Ishikawa (cell line): ENCODE measurements around the gene C10orf53.

ENCODE experiments used
- CEBPB ChIP-seq: IDR thresholded peaks from 2 replicates; pipeline ENCODE4 v1.6.1; 2012
- CREB1 ChIP-seq: IDR thresholded peaks from 2 replicates; pipeline ENCODE4 v1.6.1; 2012; ENCODE audit warnings: low read depth
- EGR1 ChIP-seq: IDR thresholded peaks from 2 replicates; pipeline ENCODE4 v1.6.1; 2012
- EP300 ChIP-seq: IDR thresholded peaks from 2 replicates; pipeline ENCODE4 v1.6.1; 2012; ENCODE audit warnings: borderline replicate concordance
- FOXM1 ChIP-seq: IDR thresholded peaks from 2 replicates; pipeline ENCODE4 v1.6.1; 2012; ENCODE audit warnings: low read depth, borderline replicate concordance
- NFIC ChIP-seq: IDR thresholded peaks from 2 replicates; pipeline ENCODE4 v1.6.1; 2012
- RAD21 ChIP-seq: IDR thresholded peaks from 2 replicates; pipeline ENCODE4 v1.6.1; 2012; ENCODE audit warnings: low read depth
- TAF1 ChIP-seq: IDR thresholded peaks from 2 replicates; pipeline ENCODE4 v1.6.1; 2012; ENCODE audit warnings: low read depth, mild to moderate bottlenecking
- TCF12 ChIP-seq: IDR thresholded peaks from 2 replicates; pipeline ENCODE4 v1.6.1; 2012; ENCODE audit warnings: low read depth
- TEAD4 ChIP-seq: IDR thresholded peaks from 2 replicates; pipeline ENCODE4 v1.6.1; 2012
- YY1 ChIP-seq: IDR thresholded peaks from 2 replicates; pipeline ENCODE4 v1.6.1; 2012; ENCODE audit warnings: low read depth
- ZBTB7A ChIP-seq: IDR thresholded peaks from 2 replicates; pipeline ENCODE4 v1.6.1; 2012; ENCODE audit warnings: low read depth
- TF ChIP-seq, protein P1 (sequence below): IDR thresholded peaks from 2 replicates; pipeline ENCODE4 v1.6.1; 2012
- TF ChIP-seq, protein P2 (sequence below): IDR thresholded peaks from 2 replicates; pipeline ENCODE4 v1.6.1; 2012; ENCODE audit warnings: low read depth, mild to moderate bottlenecking
- TF ChIP-seq, protein P3 (sequence below): IDR thresholded peaks from 2 replicates; pipeline ENCODE4 v1.6.1; 2012

Gene C10orf53

DNA sequence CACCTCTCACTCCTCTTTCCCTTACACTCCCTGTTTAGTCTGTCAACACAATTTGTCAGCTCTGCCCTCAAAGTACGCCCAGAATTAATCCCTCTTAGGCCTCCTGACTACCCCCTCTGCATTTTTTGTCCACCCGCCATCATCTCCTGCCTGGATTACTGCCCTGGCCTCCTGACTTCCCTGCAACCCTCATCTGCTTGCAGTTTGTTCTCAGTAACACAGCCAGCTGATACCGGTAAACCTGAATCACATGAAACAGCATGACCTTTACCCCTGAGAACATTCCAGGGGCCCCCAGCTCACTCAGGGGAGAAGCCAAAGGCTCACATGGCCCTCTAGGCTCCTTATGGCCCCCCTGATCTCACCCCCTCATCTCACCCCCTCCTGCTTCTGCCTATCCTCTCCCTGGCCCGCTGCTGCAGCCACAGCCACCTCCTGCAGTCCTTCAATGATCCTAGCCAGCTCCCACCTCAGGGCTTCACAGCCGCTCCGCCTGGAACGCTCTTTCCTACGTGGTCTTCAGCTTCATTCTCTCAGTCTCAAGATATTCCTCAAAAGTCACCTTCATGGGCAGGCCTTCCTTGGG is 8.9 kb downstream of the C10orf53 start:
- TF ChIP-seq CEBPB (no peak), YY1 (no peak), TCF12 (no peak), ZBTB7A (no peak), FOXM1 (no peak), RAD21 (no peak), TAF1 (no peak), CREB1 (no peak), NFIC (no peak), EP300 (no peak), TEAD4 (no peak), EGR1 (no peak)
- TF ChIP-seq, protein P1, sequence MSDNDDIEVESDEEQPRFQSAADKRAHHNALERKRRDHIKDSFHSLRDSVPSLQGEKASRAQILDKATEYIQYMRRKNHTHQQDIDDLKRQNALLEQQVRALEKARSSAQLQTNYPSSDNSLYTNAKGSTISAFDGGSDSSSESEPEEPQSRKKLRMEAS = no peak
- TF ChIP-seq, protein P2, sequence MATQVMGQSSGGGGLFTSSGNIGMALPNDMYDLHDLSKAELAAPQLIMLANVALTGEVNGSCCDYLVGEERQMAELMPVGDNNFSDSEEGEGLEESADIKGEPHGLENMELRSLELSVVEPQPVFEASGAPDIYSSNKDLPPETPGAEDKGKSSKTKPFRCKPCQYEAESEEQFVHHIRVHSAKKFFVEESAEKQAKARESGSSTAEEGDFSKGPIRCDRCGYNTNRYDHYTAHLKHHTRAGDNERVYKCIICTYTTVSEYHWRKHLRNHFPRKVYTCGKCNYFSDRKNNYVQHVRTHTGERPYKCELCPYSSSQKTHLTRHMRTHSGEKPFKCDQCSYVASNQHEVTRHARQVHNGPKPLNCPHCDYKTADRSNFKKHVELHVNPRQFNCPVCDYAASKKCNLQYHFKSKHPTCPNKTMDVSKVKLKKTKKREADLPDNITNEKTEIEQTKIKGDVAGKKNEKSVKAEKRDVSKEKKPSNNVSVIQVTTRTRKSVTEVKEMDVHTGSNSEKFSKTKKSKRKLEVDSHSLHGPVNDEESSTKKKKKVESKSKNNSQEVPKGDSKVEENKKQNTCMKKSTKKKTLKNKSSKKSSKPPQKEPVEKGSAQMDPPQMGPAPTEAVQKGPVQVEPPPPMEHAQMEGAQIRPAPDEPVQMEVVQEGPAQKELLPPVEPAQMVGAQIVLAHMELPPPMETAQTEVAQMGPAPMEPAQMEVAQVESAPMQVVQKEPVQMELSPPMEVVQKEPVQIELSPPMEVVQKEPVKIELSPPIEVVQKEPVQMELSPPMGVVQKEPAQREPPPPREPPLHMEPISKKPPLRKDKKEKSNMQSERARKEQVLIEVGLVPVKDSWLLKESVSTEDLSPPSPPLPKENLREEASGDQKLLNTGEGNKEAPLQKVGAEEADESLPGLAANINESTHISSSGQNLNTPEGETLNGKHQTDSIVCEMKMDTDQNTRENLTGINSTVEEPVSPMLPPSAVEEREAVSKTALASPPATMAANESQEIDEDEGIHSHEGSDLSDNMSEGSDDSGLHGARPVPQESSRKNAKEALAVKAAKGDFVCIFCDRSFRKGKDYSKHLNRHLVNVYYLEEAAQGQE = no peak
- TF ChIP-seq, protein P3, sequence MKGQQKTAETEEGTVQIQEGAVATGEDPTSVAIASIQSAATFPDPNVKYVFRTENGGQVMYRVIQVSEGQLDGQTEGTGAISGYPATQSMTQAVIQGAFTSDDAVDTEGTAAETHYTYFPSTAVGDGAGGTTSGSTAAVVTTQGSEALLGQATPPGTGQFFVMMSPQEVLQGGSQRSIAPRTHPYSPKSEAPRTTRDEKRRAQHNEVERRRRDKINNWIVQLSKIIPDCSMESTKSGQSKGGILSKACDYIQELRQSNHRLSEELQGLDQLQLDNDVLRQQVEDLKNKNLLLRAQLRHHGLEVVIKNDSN = no peak

DNA sequence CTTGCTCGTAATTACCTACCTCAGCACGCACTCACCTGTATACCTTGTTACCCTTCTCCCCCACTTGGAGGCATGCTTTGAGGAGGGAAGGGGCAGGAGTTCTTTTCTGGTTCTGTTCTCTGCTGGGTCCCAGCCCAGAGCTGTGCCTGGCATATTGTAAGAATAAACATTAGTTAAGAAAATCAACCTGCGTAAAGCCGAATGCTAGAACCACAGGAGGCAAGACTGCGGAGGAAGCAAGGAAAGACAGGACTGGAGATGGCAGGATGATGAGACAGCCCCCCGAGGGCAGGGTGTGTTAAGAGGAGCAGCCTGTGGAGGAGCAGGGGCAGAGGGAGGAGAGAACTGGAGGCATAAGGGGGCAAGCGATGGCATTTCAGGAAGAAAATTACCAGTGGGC is 9.5 kb downstream of the C10orf53 start:
- TF ChIP-seq TAF1 (no peak), EGR1 (no peak), CREB1 (no peak), CEBPB (no peak), YY1 (no peak), ZBTB7A (no peak), EP300 (no peak), RAD21 (no peak), NFIC (no peak), TCF12 (no peak), TEAD4 (no peak)
- TF ChIP-seq, protein P1 = no peak
- TF ChIP-seq, protein P3 = no peak

DNA sequence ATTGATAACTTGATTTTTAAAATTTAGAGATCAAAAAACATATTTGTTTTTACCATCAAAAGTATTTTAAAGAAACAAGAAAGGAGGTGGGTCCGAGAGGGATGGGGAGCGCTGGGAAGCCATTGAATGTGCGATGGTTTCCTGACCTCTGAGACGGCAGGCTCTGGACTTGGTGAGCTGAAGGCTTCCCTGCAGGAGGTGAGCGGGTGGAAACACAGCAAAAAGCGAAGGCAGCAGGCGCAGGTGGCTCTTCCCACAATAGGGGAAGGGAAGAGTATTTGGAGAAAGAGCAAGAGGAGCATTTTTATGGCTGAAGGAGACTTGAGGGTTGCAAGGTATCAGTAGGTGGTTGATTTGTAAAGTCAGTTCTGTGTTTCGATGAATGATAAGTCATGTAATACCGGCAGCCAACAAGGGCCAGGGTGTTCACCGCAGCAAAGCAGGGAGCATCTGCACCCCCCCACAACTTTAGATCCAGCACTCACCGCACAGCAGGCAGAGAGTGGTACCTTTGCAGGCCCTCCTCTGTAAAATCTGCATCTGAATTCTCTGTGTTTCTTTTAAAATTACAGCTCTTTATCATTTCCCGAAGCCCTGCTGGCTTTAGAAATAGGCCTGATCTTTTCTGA is 10.5 kb downstream of the C10orf53 start:
- TF ChIP-seq CREB1 (no peak), TEAD4 (no peak), EGR1 (no peak), TAF1 (no peak), EP300 (no peak), YY1 (no peak), CEBPB (no peak)

DNA sequence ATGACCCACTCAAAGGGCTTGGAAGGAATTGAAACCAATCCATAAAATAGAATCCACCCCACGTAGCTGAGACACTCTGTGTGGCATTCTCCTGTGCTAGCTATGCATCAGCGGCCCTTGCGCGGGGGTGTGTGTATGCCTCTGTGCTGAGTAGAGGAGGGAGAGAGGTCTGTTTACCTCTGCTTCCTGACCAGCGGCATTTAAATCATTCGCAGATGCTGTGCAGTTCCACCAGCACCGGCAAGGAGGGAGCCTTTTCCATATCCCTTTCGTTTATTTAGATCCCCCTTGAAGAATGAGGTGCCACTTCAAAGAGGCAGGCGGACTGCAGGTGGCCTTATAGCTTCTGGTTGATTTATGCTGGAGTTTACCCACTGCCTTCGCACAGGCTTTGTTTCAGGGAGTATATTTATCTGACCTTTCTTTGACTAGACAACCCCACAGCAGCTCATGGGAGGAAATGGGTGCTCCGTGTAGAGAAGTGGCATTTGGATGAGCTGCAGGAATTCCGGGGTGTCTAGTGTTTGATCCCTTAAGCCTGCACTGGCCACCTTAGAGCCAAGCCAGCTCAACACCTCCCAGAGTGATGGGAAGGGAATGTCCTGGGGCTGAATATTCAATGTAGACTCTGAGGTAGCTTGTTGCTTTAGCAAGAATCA is 11.4 kb downstream of the C10orf53 start:
- no peak for TF ChIP-seq EP300
- no peak for TF ChIP-seq RAD21
- TF ChIP-seq CEBPB = no peak
- TF ChIP-seq, protein P3 = no peak
- TF ChIP-seq, protein P2 = no peak
- no peak for TF ChIP-seq TEAD4
- TF ChIP-seq YY1 = no peak

DNA sequence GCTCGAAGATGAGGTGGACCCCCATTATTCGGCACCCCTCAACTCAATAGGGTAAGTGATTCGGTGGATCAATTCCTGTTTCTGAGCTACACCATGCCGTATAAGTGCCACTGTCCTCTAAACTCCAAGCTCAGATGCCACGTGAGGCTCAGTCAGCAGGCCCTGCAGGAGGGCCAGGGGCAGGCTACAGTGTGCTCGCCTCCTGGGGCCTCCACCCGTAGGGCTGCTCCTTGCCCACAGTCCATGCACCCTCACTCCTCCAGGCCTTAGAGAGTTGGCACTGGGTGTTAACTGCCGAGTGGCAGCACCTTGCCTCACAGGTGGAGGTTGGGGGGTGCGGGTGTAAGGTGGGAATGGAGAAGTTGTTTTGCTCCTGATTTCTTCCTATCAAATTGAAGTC is 12.1 kb downstream of the C10orf53 start:
- no peak for TF ChIP-seq TAF1
- TF ChIP-seq FOXM1 = no peak
- no peak for TF ChIP-seq TCF12
- no peak for TF ChIP-seq NFIC
- TF ChIP-seq EP300 = no peak
- TF ChIP-seq EGR1 = no peak
- no peak for TF ChIP-seq CREB1
